HG02885 (cell line): ENCODE measurements around the gene MMAB.

Experiments
- ATAC-seq: cut with Tn5 transposase; IDR thresholded peaks from one replicate; pipeline ENCODE4 v1.9.1; 2021; ENCODE audit warnings: mild to moderate bottlenecking; ENCODE audit not compliant: unreplicated experiment, poor library complexity

The MMAB gene

GRCh38 chr12:109562871-109563270, 10.4 kb downstream of the MMAB start:
- no peak for ATAC-seq

DNA sequence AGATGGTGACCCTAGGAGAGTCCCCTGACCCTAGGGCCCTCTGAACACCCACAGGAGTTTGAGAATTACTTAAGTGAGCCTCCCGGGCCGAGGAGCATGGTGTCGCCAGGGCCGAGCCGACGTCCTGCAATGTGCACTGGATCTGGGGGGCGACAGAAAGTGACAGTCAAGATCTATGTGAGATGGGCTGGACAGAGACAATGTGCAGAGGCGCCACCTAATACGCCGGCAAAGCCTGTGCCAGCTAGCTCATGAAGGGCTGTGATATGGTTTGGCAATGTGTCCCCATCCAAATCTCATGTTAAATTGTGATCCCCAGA, 11.6 kb downstream of the MMAB start:
- ATAC-seq, result no peak

DNA sequence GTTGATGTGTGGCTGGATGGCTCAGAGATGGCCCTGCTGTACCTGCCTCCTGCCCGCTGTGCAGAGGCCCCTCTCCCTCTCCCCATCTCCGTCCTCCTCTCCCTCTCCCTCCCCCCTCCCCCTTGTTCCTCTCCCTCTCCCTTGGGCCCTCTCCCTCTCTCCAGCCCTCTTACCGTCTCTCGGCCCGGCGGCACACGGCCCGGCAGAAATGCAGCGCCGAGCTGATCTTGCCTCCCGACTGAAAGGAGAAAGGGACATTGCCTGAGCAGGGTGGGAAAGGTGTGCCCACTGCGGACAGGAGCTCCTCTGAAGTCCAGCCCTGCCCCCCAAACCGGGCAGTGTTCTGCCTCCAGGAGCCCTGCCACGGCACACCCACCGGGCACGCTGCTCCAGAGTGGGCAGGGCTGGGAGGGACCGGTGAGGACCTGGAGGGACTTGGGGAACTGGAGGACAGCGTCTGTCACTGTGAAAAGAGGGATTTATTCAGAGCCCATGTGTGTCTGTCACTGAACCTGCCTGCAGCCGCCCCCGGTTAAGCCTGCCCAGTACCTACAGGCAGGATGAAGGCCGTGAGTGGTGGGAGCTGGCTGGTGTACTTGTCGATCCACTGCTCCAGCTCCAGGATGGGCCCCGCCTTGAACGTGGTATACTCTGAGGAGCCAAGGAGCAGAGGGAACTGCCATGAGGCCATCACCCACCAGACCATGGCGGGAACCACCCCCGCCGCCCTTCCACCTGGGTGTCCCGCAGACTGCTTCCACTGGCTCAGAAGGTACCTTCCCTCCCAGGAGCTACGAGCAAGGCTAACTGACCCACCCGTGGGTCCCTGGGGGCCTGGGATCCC, 12.2 kb downstream of the MMAB start:
- no peak for ATAC-seq

GRCh38 chr12:109559601-109560000, 13.7 kb downstream of the MMAB start:
- ATAC-seq, result no peak

- ATAC-seq, result no peak
Observed at GRCh38 chr12:109559200-109559505, 14.2 kb downstream of the MMAB start.

GRCh38 chr12:109558374-109559199, 14.7 kb downstream of the MMAB start:
- no peak for ATAC-seq

DNA sequence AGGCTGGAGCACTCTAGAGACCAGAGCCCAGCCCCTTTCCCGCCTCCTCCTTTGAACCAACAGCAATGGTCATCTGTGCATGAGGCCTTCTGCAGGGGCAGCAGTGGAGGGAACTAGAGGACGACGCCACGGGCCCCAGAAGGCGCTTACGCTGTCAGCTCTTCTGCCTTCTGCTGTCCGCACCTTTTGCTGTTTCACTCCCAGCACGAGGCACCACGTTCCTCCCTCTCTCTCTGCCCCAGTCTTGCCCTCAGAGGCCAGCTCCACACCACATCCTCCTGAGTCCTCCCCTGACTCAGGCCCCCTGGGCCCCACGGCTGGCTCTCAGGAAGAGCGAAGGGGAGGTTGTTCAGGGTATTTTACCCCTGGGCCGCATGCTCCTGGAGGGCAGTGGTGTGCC, 15.5 kb downstream of the MMAB start:
- no peak for ATAC-seq

- no peak for ATAC-seq
Observed at GRCh38 chr12:109557200-109557599, 16.1 kb downstream of the MMAB start.

DNA sequence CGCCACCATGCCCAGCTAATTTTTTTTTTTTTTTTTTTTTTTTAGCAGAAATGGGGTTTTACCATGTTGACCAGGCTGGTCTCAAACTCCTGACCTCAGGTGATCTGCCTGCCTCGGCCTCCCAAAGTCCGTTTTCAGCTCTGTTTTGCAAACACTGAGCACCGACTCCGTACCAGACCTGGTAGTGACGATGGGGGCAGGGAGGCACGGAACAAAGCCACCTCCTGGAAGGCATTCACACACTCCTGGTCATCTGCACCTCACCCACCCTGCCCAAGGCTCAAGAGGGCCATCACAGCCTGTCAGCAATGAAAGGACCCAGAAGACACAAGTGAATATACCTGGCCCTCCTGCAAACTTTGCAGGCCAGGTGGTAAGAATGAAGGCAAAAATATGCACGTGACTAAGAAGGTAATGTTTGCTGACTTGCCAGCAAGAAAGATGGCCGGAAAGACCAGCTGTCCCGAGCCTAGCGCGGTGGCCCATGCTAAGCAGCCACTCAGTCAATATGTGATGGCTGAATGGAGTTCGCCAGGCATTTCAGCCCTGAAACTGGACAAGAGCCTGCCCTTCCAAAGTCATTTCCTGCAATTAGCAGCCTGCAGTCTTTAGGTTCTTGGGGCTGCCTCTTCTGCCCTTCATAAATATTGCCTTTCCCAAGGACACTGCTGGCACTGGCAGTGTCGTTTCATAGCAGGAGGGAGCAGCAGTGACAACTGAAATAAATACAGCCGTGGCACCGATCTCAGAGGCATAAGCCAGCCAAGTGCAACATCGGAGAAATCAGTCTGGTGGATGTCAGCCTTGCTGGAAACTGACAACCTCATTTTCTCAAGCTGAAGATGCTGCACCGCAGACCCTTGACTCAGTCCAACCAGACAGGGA, 17.6 kb downstream of the MMAB start:
- no peak for ATAC-seq

DNA sequence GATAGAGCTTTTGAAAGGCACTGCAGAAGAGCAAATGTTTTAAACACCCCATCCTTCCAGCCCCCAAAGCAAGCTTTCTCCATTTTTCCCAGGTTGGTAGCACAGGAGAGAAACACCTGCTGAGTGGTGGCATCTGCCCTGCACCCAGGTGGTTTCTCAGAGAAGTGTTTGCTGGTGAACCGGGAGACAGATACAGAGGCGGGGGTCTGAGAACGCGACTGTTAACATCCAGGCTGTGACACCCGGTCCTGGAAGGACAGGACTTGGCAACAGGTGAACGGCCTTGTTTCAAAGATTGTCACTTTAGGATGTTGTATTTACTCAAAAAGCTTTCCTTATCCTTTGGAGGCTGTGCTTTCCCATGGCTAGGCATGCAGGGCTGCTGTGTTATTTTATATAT, 18.5 kb downstream of the MMAB start:
- ATAC-seq, result no peak

GRCh38 chr12:109553906-109554500, 19.3 kb downstream of the MMAB start:
- ATAC-seq, result no peak

DNA sequence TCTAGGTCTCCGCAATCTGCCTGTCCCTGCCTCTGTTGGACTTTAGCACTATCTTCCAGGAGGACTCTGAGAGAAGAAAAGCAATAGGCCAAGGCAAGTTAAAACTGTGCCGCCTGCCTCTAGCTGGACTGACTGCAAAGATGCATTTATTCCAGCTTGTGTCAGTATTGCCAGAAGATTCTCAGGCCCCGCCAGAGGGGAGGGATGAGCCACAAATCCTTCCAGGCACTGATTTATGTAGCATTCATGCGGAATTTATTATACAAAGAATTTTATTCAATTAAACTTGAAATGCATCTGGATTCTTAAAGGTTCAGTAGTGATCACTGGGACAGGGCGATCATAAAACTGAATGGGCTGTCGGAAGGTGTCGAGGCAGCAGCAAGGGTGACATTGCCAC, 19.8 kb downstream of the MMAB start:
- no peak for ATAC-seq

DNA sequence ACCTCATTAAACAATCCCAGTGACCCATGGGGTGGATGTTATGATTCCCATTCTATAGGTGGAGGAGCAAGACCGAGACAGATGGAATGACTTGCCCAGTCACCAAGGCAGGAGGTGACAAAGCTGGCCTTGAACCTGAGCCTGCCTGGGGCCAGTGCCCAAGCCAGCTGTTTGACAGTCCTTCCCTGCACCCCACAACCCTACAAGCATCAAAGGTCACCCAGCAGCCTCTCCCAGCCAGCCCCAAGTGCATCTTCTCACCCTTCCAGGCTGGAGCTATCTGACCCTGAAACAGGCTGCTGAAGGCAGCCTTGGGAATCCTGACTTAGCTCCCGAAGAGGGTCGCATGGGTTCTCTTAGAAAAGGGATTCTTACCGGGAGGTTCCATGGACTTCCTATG, 20.3 kb downstream of the MMAB start:
- ATAC-seq, result no peak

DNA sequence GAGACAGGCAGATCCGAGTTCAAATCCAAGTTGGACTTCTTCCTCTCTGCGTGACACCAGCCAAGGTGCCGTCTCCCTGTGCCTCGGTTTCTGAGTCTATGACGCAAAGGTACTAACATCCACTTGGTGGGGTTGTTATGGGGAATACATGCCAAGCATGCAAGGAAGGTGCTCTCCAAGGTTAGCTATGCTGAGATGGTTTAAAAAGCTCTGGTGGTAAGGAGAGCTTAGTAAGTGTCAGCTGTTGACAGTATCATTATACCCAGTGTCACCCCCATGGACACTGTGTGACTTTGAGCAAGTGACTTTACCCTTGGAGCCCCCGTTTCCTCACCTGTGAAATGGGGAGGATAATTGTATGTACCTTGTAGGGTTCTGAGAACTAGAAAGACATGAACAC, 22.2 kb downstream of the MMAB start:
- ATAC-seq, result no peak

GRCh38 chr12:109550281-109550680, 23.0 kb downstream of the MMAB start:
- no peak for ATAC-seq

DNA sequence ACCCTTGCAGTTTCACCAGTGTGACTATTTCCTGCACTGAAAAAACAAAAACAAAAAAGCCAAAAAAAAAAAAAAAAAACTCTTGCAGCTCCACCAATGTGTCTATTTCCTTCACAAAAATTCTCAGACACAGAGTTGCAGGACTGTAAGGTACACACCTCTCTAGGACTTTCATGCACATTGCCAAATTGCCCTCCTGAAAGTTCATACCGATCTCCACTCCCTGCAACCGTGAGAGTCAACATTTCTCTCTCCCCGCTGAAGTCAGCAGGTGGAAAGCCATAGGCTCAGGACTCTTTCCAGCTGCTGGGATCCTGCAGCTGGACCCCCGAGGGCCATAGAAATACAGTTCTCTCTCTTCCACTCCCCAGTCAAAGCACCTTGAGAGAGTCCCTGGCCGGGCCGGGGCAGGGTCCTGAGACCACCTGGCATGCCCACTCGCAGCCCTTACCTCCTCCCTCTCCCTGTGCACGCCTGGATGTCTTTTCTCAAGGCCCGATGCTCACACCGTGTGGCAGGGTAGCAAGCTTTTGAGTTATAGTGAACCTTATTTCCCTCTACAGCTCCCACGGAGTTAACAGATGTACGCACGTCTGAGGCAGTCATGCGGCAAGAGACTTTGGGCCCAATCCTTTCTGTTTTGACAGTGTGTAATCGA, 23.6 kb downstream of the MMAB start:
- no peak for ATAC-seq

DNA sequence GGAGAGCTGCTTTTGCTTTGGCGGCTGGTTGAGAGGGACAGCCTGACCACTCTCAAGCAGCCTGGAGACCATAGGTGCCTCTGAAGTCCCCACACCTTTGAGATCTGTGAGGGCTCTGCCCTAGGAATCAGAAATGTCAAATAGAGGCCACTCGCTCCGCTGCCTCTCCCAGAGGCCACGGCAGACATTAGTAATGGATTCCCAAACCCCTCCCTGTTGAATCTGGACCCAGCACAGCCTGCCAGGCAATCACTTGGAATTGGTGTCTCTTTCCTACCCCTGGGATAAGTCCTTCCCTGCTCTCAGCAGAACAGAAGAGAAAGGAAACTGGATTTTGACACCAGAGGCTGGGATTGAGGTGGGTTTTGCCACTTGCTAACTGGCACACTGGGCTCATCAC, 25.0 kb downstream of the MMAB start:
- no peak for ATAC-seq

DNA sequence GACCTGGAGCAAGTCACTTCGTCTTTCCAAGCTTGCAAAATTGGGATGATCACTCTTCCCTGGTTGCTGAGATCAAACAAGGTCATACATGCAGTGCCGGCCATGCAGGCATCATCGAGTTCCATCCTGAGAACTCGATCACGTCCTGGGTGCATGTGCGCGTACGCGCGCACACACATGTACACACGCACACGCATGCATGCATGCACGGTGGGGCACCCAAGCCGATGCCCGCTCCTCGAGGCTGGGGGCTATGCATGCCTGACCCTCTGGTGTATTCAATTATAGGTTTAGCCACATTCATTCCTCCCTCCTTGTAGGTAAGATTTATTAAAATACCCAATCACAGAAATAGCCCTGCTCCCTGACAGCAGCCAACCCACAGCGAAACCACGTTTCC, 26.0 kb downstream of the MMAB start:
- ATAC-seq, result no peak

DNA sequence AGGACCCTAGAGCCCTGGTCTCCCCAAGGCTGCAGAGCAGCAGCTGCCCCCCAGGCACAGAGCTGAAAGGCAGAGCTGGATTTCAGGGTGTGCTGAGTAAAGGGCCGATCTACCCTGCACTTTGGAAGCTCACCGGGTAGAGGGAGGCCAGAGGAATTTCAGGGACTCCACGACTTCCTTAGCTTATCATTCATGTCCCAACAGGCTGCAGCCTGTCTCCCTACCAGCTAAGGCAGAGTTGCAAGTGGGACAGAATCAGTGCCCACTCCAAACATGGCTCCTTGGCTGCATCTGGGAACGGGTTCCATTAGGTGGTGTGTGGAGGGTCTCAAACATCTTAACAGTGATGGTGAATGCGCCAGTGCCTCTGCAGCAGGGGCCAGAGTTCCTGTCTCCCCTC, 27.5 kb downstream of the MMAB start:
- ATAC-seq, result no peak

DNA sequence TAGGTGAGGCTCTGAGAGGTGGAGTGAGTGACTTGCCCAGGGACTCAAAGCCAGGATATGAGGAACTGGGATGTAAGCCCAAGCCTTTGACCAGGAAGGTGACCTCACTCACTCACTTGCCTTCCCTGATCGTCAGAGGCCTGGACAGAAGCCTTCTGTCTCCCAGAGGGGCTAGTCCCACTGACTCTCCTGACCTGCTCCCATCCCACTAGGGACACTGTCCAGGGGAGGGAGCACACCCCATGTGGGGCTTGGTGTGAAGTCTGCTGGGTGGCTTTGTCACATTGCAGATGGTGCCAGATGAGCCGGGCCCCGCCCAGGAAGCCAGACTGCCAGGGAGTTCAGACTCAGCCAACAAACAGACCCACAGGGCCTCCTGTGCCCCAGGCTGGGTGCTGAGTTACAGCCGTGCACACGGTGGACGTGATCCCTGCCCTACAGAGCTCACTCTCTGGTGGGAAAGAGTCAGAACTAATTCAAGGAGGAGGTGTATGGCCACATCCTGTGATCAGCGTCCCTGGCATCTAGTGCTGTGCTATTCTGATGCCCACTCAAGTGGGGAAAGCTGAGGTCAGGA, 28.3 kb downstream of the MMAB start:
- ATAC-seq, result no peak
